HG03103 (cell line): ENCODE measurements around the gene ANAPC5.

Experiments used
- ATAC-seq: cut with Tn5 transposase; IDR thresholded peaks from one replicate; pipeline ENCODE4 v1.9.1; 2021; ENCODE audit warnings: low read depth; ENCODE audit not compliant: unreplicated experiment

Gene ANAPC5

DNA sequence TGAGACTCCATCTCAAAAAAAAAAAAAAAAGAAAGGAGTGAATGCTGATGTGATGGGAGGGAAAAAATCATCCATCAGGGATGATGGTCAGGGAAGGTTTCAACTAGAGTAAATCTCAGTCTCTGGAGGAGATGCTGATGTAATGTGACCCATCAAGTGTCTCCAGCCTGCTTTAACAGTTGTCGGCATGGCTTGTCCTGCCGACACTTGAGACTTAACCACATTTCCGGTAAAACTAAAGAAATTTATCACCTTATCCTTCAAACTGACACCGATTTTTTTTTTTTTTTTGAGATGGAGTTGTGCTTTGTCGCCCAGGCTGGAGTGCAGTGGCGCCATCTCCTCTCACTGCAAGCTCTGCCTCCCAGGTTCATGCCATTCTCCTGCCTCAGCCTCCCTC, 21.5 kb upstream of the ANAPC5 start:
- ATAC-seq = no peak

DNA sequence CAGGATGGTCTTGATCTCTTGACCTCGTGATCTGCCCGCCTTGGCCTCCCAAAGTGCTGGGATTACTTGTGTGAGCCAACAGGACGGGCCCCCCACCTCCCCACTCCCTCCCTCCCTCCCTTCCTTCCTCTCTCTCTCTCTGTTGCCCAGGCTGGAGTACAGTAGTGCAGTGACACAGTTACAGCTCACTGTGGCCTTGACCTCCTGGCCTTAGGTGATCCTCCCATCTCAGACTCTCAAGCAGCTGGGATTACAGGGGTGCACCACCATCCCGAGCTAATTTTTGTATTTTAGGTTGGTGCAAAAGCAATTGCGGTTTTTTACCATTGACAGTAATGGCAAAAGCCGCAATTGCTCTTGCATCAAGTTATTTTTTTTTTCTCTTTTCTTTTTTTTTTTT, 19.2 kb upstream of the ANAPC5 start:
- no peak for ATAC-seq

DNA sequence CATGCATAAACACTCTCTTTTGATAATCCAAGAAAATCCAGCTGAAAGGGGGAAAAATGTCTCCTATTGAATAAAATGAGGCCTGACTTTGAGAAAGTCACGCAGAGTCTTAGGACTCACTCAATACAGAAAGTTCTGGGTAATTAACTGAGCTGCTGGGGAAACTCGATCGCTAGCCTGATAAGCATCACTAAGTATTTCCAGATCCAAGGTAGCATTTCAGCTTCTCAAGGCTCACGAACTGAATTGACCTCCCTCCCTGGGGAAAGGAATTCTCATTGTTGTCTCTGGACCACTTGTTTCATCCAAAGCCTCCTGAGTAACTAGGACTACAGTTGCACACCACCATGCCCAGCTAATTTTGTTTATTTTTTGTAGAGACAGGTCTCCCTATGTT, 13.8 kb upstream of the ANAPC5 start:
- no peak for ATAC-seq

DNA sequence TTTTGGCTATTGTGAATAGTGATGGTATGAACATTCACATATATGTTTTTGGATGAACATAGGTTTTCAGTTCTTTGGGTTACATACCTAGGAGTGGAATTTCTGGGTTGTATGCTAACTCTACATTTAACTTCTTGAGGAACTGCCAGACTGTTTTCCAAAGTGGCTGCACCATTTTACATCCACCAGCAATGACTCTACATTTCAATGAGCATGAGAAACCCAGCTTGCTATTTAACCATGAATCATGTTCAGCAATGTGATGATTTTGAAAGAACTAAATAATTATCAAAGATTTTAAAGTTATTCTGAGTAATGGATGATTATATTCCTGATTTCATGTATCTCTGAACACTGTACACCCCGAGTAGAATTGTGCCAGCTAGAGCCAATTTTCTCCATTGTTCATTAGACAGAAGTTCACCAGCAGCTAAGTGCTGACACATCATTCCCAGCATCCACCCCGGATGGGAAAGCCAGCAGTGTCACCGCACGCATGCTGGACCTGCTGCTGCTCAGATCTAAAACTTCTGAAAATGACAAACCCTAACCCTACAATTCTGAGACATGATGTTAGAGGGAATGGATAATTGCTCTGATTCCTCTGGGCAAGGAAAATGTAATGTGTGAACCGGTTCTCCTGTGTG, 13.3 kb upstream of the ANAPC5 start:
- ATAC-seq = no peak

DNA sequence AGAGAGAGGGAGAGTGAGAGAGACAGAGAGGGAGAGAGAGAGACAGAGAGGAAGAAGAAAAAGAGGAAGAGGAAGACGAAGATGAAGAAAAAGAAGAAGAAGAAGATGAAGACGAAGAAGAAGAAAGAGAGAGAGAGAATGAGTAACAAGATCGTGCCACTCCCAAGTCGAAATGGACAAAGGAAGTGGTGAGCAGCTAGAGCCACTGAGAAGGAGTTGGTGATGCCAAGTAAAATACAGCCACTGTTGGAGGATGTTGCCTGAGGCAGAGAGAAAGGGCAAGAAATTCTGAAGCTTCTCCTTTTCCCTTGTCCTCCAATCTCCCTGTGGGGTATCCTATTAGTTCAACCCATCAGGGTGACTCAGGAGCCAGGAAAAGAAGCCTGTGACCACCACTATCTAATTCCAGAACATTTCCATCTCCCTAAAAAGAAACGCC, 12.5 kb upstream of the ANAPC5 start:
- ATAC-seq = no peak

DNA sequence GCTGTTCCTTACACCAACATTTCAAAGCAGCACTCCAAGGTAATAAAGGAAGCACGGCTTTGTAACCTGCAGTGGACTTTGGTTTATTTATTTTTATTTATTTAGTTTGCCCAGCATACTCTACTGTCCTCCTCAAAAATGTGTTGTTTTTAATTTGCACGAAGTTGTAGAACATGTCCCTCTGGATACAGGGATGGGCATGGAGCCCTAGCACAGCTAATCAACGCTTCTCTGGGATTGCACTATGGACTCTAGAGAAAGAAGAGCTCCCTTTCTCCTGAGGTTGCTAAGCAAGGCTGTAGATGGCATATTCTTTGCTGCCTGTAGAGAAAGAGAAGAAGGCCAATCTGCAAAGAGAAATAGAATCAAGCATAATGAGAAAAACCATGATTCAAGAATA, 5.9 kb upstream of the ANAPC5 start:
- ATAC-seq = no peak

DNA sequence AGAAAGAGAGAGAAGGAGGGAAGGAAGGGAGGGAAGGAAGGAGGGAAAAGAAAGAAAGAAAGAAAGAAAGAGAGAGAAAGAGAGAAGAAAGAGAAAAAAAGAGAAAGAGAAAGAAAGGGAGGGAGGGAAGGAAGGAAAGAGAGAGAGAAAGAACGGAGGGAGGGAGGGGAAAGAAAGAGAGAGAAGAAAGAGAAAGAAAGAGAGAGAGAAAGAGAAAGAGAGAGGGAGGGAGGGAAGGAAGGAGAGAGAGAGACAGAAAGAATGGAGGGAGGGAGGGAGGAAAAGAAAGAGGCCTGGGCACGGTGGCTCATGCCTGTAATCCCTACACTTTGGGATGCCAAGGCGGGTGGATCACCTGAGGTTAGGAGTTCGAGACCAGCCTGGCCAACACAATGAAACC, 5.1 kb upstream of the ANAPC5 start:
- no peak for ATAC-seq

DNA sequence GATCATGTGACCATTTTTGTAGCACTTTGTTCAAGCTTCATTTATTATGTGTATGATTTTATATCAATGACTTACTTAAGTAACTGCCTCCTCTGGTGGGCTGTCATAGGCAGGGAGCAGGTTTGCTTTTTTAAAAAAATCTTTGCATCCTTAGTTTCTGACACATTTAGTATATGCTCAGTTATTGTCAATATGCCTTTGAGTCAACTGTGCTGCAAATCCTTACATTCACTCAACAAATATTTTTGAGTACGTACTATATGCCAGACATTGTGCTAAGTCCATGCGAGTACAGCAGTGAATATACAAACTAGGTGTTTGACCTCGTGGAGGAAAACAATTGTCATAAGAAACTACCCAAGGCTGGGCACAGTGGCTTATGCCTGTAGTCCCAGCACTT, 4.4 kb upstream of the ANAPC5 start:
- ATAC-seq = no peak

DNA sequence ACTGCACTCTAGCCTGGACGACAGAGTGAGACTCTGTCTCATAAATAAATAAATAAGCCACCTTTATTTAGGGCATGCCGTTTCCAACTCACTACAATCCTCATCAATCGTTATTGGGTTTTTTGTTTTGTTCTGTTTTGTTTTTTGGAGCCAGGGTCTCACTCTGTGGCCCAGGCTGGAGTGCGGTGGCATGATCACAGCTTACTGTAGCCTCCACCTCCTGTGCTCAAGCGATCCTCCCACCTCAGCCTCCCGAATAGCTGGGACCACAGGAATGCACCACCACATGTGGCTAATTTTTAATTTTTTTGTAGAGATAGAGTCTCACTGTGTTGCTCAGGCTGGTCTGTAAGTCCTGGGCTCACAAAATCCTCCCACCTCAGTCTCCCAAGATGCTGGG, 3.6 kb upstream of the ANAPC5 start:
- ATAC-seq = no peak

DNA sequence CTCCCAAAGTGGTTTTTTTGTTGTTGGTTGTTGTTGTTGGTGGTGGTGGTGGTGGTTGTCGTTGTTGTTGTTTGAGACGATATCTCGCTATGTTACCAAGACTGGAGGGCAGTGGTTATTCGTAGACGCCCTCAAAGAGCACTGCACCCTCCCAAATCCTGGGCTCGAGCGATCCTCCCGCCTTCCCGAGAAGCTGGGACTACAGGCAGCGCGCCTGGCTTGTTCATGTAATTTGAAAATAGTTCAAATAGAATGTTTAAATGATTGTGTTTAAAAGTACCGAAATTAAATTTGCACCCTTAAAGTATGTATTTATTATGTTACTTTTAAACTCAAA, 439 bp upstream of the ANAPC5 start:
- ATAC-seq = no peak

DNA sequence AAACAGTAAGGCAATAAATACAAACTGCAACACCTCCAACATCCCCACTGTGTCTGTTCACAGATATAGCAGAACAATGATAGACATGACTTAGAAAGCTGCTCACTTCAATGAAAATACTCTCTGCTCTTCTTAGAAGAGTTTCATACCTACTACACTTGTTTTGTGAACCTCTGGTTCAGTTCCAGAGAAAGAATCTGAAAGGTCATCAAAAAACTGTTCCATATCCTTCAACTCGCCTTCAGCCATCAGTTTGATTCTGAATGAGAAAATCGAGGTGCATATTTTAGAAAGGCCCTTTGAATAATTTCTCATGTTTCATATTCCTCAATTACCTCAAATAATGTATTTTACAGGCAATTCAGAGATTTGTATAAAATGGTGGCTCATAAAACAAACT, 5.5 kb downstream of the ANAPC5 start:
- ATAC-seq = no peak

DNA sequence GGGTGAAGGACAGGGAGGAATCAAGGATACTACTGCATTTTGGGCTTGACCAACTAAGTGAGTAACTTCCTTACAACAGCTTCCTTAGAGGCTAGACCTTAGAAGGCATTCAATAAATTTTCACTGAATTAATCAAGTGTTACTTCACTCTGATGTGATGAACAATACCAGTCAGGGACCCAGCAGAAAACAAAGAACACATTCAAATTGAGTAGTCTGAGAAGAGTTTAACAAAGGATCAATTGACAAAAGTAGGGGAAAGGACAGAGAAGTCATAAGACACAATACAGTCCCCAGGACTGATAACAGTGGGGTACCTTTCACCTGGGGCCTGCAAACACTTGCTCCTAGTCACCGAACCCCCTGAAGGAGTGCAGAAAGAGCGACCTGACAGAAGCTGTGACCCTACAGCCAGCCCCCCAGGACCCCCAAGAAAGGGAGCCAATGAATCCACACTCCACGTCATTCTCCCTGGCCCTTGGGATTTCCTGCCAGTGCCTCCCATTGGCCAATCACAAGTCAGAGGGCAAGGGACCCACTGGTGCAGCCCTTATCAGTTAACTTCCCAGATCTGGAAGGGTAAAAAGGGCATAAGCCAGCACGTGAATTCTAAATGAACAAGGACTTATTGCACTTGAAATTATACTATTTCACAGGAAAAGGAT, 6.9 kb downstream of the ANAPC5 start:
- ATAC-seq = no peak

DNA sequence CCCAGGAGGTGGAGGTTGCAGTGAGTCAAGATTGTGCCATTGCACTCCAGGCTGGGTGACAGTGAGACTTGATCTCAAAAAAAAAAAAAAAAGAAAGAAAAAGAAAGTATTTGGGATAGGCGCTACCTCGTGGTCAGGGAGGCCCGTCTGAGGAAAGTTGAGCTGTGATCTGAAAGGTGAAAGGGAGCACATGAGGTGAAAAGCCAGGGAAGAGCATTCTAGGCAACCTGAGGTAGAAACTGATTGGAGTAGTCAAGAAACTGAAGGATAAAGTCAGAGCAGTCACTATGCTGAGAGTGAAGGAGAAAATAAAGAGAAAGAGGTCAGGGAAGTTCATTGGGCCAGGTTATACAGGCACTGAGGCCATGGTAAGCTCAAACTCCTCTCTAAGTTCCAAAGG, 7.7 kb downstream of the ANAPC5 start:
- no peak for ATAC-seq

DNA sequence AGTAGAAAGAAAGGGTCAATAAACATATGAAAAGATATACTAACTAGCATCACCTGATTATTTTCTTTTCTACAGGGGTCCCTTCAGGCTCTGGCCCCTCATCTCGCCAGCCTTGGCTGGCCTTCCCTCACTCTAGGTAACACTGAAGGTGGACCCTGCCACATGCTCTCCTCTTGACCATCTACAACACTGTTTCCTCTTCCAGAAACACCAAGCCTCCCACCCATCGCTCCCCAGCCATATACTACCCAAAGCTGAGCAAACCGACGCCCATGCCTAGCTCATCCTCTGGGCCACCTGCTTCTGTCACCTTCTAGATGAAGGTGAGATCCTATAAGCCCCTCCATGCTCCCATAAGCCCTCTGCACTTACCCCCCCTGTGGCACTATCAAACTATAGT, 14.8 kb downstream of the ANAPC5 start:
- ATAC-seq = no peak

DNA sequence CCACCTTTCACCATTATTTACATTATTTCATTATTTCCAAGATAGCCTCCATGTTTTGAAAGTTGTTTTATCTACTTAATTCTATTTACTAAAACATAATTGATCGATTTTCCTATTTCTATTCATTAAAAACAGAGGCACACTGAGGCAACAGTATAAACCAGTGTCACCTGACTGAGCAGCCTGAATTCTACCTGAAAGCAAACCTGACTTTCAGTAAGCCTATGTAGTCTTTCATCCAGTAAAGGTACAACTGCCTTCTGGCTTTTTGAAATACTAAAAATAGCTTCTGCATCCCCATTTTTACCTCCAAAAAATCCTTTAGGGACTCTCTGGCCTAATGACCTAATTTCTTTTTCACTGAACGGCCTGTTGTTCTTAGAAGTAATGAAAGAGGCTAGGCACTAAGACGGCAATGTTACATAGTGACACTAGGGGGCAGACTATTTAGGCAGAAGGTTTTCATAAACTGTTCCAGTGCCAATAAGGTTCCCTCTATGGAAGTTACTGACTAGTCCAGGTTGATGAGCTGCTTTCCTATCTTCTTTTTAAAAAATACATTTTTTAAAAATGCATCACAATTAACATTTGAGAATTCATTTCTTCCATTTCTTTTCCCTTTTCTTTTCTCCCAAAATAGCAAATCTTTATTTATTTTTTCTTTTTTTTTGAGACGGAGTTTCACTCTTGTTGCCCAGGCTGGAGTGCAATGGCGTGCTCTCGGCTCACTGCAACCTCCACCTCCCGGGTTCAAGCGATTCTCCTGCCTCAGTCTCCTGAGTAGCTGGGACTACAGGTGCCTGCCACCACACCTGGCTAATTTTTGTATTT, 17.5 kb downstream of the ANAPC5 start:
- ATAC-seq = no peak

DNA sequence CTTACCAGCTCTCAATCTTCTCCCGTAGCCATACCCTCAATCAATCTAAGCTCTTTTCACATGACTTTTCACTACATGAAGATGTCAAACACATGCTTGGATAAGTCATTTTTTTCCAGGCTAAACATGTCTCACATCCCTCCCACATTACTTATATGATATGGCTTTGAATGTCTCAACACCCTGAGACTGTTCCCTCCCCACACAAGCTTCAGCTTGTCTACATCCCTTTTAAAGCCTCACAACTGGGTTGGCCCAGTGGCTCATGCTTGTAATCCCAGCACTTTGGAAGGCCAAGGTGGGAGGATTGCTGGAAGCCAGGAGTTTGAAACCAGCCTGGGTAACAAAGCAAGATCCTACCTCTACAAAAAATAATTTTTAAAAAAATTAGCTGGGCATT, 18.5 kb downstream of the ANAPC5 start:
- ATAC-seq = no peak

DNA sequence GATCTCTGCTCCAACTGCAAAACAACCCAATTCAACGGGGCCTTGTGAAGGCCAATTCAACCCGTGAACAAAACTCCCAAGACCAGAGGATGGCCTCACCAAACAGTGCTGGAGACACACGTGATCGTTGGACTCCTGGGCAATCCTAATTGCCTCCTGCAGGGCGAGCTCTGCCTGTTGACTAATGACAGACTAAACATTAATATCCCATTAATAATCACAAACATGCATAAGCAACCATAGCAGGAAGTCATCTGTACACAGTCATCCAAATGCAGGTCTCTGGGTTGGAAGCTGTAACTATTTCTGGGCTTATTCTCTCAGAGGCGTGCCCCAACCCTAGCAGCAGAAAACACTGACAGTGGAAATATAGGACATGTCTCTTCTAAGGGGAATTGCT, 21.0 kb downstream of the ANAPC5 start:
- ATAC-seq = no peak

DNA sequence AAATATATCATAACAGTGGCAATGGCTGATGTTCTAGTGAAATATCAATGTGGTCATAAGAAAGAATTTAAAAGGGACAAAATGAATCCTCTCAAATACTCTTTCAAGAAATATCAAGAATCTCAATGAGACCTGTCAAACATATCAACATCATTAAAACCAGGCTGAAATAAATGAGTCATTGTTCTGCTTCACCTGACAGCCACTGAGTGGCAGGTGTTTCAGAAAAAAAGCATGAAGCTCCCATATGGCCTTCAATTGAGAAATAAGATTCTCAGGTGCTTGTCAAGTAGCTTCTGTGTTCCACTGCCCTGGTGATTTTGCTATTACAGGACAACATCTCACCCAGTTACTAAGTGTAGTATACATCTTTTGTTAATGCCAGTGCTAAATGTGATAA, 21.5 kb downstream of the ANAPC5 start:
- ATAC-seq = no peak

DNA sequence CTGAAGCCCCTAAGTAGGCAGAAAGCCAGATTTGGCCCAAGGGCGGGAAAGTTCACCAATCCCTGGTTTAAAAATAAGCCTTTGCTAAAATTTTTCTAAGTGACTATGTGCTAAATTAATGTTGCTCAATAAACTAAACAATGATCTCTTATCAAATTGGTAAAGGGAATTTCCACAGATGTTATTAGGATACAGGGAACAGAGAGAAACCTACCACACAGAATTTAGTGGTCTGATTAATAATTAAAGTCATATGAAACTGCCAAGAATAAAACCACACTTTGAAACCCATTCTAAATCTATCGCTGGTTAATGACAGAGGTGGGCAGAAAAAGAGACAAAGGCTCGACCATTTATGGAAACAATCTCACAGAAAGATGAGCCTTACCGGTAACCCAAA, 22.0 kb downstream of the ANAPC5 start:
- ATAC-seq = no peak

DNA sequence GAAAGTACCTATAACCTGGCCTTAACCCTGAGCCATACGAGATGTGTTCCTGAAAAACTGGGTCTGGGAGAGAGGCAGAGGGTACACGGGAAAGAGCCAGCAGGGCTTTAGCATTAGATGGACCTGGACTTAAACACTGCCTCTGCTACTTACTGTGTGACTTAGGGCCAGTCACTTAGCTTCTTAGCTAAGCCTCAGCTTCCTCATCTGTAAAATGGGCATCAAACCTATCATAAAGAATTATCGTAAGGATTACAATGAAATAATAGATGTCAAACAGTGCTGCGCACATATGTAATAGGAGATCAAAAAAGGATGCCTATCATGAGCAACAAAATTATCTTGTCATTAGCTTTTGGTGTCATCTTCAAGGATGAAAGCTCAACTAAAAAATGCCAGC, 23.6 kb downstream of the ANAPC5 start:
- no peak for ATAC-seq

DNA sequence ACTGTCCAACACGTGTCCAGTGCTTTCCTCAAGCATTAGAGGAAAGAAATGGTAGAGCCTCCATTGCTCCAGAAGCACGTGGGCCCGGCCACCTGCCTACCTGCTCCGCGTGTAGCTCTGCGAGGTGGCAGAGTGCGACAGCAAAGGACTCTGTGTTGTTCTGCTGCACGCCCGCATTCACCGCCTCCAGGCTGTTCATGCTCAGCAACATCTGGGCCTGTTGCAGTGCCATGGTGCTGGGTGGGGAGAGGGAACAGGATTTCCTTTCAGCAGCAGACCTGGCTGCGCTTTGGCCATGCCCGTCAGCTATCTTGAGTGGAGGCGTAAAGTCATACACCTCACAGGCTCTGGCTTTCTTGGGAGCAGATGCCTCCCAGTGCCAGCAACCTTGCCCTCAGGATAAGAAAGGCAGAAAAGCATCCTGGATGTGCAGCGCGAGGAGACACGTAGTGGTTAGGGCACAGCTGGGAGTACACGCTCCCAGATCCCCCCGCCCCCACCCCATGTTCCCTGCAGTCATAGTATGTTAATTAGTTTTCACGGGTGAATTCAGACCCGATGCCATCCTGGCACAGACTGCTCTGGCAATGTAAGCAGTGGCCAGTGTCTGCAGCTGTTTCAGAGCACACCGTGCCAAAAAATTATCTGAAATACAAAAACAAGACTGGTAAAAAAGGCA, 25.1 kb downstream of the ANAPC5 start:
- no peak for ATAC-seq
